Right atrium auricular region (tissue), 2 donors: ENCODE measurements around the gene TTC23L. TPM values are rescaled to one million over a fixed set of nuclear protein-coding genes. Genes with fewer than 3 reads are reported as not detected.
"Not testable (repeated sequence)": the region's sequence is repeated elsewhere in the genome, so short reads cannot be mapped to it uniquely, and the experiment has no call there.

Experiments
- DNase-seq: peaks from one replicate; pipeline ENCODE4 v3.0.0-alpha.2; 2019; ENCODE audit warnings: low spot score
- H3K27ac ChIP-seq, 2 donors: fragments of 200-600 bp; sonication (generic); 1 replicate in 1 of 2; 2 replicates in 1 of 2; pipeline ENCODE4 v1.5.1; 2016 to 2019
- H3K27me3 ChIP-seq, 2 donors: fragments of 200-600 bp; sonication (generic); one replicate each; pipeline versions ENCODE4 v1.5.1 to v1.6.0; 2017 to 2019
- H3K36me3 ChIP-seq: fragments of 200-600 bp; sonication (generic); one replicate; pipeline ENCODE4 v1.5.1; 2016
- H3K4me1 ChIP-seq, 2 donors: fragments of 200-600 bp; sonication (generic); one replicate each; pipeline versions ENCODE4 v1.5.1 to v1.6.0; 2017 to 2019
- H3K4me3 ChIP-seq, 2 donors: fragments of 200-600 bp; sonication (generic); 1 replicate in 1 of 2; 2 replicates in 1 of 2; pipeline ENCODE4 v1.5.1; 2017 to 2019; ENCODE audit warnings: mild to moderate bottlenecking in 1 of 2, moderate library complexity in 1 of 2
- H3K9me3 ChIP-seq, 2 donors: fragments of 200-600 bp; sonication (generic); one replicate each; pipeline ENCODE4 v1.5.1; 2019
- CTCF ChIP-seq, 2 donors: fragments of 200-600 bp; sonication (generic); IDR thresholded peaks; one replicate each; pipeline ENCODE4 v1.5.1; 2019; ENCODE audit warnings: antibody characterized with exemption in 2 of 2
- total RNA-seq, 2 donors: library from RNA; depleted of rRNA; stranded (reverse); fragments of >200 nt; gene quantifications; one replicate each; pipeline ENCODE4 v1.1.0, GENCODE V29; 2016

TTC23L gene
- total RNA-seq, 2 donors from 2014 or later: 0.28 TPM; not detected in 1

GRCh38 chr5:34827588-34828506 is 11.1 kb upstream of the TTC23L start:
- no peaks in the 10 kb centered on the region for H3K27me3 ChIP-seq
- no peak for DNase-seq
- H3K4me3 ChIP-seq: no peak overlapping the region
- no peaks in the 10 kb centered on the region for H3K9me3 ChIP-seq
- no peak overlapping the region for H3K27ac ChIP-seq
- no peaks in the 10 kb centered on the region for H3K4me1 ChIP-seq
- peaks cover 22% of the 10 kb centered on the region for H3K36me3 ChIP-seq
- no peak for TF ChIP-seq CTCF (IDR thresholded peaks at IDR 0.05)

- H3K4me3 ChIP-seq, DNase-seq, H3K27ac ChIP-seq, H3K4me1 ChIP-seq, H3K27me3 ChIP-seq, H3K9me3 ChIP-seq: not testable (repeated sequence)
- H3K36me3 ChIP-seq: peaks cover 12% of the 10 kb centered on the region
These were observed 8.1 kb upstream of the TTC23L start for GRCh38 chr5:34830827-34831226.

GRCh38 chr5:34831303-34831702 is 7.7 kb upstream of the TTC23L start:
- no peak for DNase-seq
- no peaks in the 10 kb centered on the region for H3K27me3 ChIP-seq
- no peaks in the 10 kb centered on the region for H3K4me1 ChIP-seq
- peaks cover 9% of the 10 kb centered on the region for H3K36me3 ChIP-seq
- H3K4me3 ChIP-seq: no peak overlapping the region
- H3K27ac ChIP-seq: no peak overlapping the region
- TF ChIP-seq CTCF (IDR thresholded peaks at IDR 0.05): no peak
- no peaks in the 10 kb centered on the region for H3K9me3 ChIP-seq

GRCh38 chr5:34832568-34832967 is 6.4 kb upstream of the TTC23L start:
- H3K4me1 ChIP-seq: no peaks in the 10 kb centered on the region
- H3K9me3 ChIP-seq: no peaks in the 10 kb centered on the region
- H3K36me3 ChIP-seq: no peaks in the 10 kb centered on the region
- DNase-seq: no peak
- H3K4me3 ChIP-seq: no peak overlapping the region
- no peaks in the 10 kb centered on the region for H3K27me3 ChIP-seq
- no peak overlapping the region for H3K27ac ChIP-seq
- no peak for TF ChIP-seq CTCF (IDR thresholded peaks at IDR 0.05)

GRCh38 chr5:34833090-34833489 is 5.9 kb upstream of the TTC23L start:
- TF ChIP-seq CTCF (IDR thresholded peaks at IDR 0.05): no peak
- H3K36me3 ChIP-seq: no peaks in the 10 kb centered on the region
- no peaks in the 10 kb centered on the region for H3K9me3 ChIP-seq
- no peaks in the 10 kb centered on the region for H3K27me3 ChIP-seq
- no peak overlapping the region for H3K4me3 ChIP-seq
- H3K27ac ChIP-seq: no peak overlapping the region
- H3K4me1 ChIP-seq: no peaks in the 10 kb centered on the region
- no peak for DNase-seq

- no peak for DNase-seq
- Histone ChIP-seq H3K27ac (peak overlapping the region in 1 of 2 donors; percentile 30), H3K9me3 (no peaks in the 10 kb centered on the region), H3K4me3 (no peak overlapping the region), H3K27me3 (no peaks in the 10 kb centered on the region), H3K36me3 (no peaks in the 10 kb centered on the region), H3K4me1 (peaks cover 0 to 4% of the 10 kb centered on the region in 2 donors)
- TF ChIP-seq CTCF (IDR thresholded peaks at IDR 0.05): no peak
These were observed 4.8 kb upstream of the TTC23L start for GRCh38 chr5:34833976-34834793.
